ENCODE results near the gene NPEPPS.
"Not testable (repeated sequence)": the region's sequence is repeated elsewhere in the genome, so short reads cannot be mapped to it uniquely, and the experiment has no call there.

The NPEPPS gene

GRCh38 chr17:47513301-47513700 lies 17.6 kb upstream of the NPEPPS start:
- DNase-seq, result peak; percentile 38 to 78
- not testable (repeated sequence) for H4K91ac ChIP-seq (ENCODE audit: low read depth, low read length); H4K8ac ChIP-seq (ENCODE audit: low read depth, low read length); H3K14ac ChIP-seq (ENCODE audit: low read length); H3K9ac ChIP-seq (ENCODE audit: low read length); H3K18ac ChIP-seq (ENCODE audit: low read length); H3K4ac ChIP-seq (ENCODE audit: low read depth, low read length); H3K36me3 ChIP-seq (ENCODE audit: control insufficient read depth in 1 of 2, insufficient read depth in 2 of 2, low read length in 2 of 2); H2BK5ac ChIP-seq (ENCODE audit: low read depth, low read length, poor library complexity); H3K4me2 ChIP-seq (ENCODE audit: low read length); H2BK12ac ChIP-seq (ENCODE audit: low read length); H2AFZ ChIP-seq (ENCODE audit: insufficient read depth, low read length, poor library complexity); H4K12ac ChIP-seq (ENCODE audit: low read depth, low read length); H3K79me2 ChIP-seq (ENCODE audit: control insufficient read depth, insufficient read depth, low read length, poor library complexity); H3K27me3 ChIP-seq (ENCODE audit: insufficient read depth, low read length); H3K4me3 ChIP-seq (ENCODE audit: low read depth, low read length); H2AK5ac ChIP-seq (ENCODE audit: low read length); H3K9me3 ChIP-seq (ENCODE audit: insufficient read depth, low read depth, low read length); H2BK120ac ChIP-seq (ENCODE audit: insufficient read depth, low read length, poor library complexity); H3K23ac ChIP-seq (ENCODE audit: low read length); H3K4me1 ChIP-seq (ENCODE audit: control insufficient read depth in 1 of 2, insufficient read depth in 2 of 2, low read length in 2 of 2); H3K27ac ChIP-seq (ENCODE audit: low read depth, low read length); H3K79me1 ChIP-seq (ENCODE audit: low read length)
- no CpG with 5 or more reads among the region's 6 CpGs for WGBS (ENCODE audit: extremely low coverage, insufficient coverage, insufficient read length)

GRCh38 chr17:47518880-47519279 lies 12.0 kb upstream of the NPEPPS start:
- H3K27ac ChIP-seq (ENCODE audit: low read depth, low read length); H3K79me1 ChIP-seq (ENCODE audit: low read length); H3K4me3 ChIP-seq (ENCODE audit: low read depth, low read length); H4K91ac ChIP-seq (ENCODE audit: low read depth, low read length); H2BK12ac ChIP-seq (ENCODE audit: low read length); H3K18ac ChIP-seq (ENCODE audit: low read length); H3K4me1 ChIP-seq (ENCODE audit: control insufficient read depth in 1 of 2, insufficient read depth in 2 of 2, low read length in 2 of 2); H4K12ac ChIP-seq (ENCODE audit: low read depth, low read length); H3K23ac ChIP-seq (ENCODE audit: low read length); H2BK120ac ChIP-seq (ENCODE audit: insufficient read depth, low read length, poor library complexity); H3K9me3 ChIP-seq (ENCODE audit: insufficient read depth, low read depth, low read length); DNase-seq; H3K4me2 ChIP-seq (ENCODE audit: low read length); H3K14ac ChIP-seq (ENCODE audit: low read length); H2AFZ ChIP-seq (ENCODE audit: insufficient read depth, low read length, poor library complexity); H3K27me3 ChIP-seq (ENCODE audit: insufficient read depth, low read length); H2BK5ac ChIP-seq (ENCODE audit: low read depth, low read length, poor library complexity); H4K8ac ChIP-seq (ENCODE audit: low read depth, low read length); H2AK5ac ChIP-seq (ENCODE audit: low read length); H3K79me2 ChIP-seq (ENCODE audit: control insufficient read depth, insufficient read depth, low read length, poor library complexity); H3K36me3 ChIP-seq (ENCODE audit: control insufficient read depth in 1 of 2, insufficient read depth in 2 of 2, low read length in 2 of 2); H3K4ac ChIP-seq (ENCODE audit: low read depth, low read length); H3K9ac ChIP-seq (ENCODE audit: low read length): not testable (repeated sequence)

- not testable (repeated sequence) for DNase-seq; H2AK5ac ChIP-seq (ENCODE audit: low read length); H3K4ac ChIP-seq (ENCODE audit: low read depth, low read length); H4K91ac ChIP-seq (ENCODE audit: low read depth, low read length); H3K9me3 ChIP-seq (ENCODE audit: insufficient read depth, low read depth, low read length); H4K12ac ChIP-seq (ENCODE audit: low read depth, low read length); H2BK5ac ChIP-seq (ENCODE audit: low read depth, low read length, poor library complexity); H3K14ac ChIP-seq (ENCODE audit: low read length); H3K79me2 ChIP-seq (ENCODE audit: control insufficient read depth, insufficient read depth, low read length, poor library complexity); H4K8ac ChIP-seq (ENCODE audit: low read depth, low read length); H3K79me1 ChIP-seq (ENCODE audit: low read length); H2BK120ac ChIP-seq (ENCODE audit: insufficient read depth, low read length, poor library complexity); H3K4me3 ChIP-seq (ENCODE audit: low read depth, low read length); H2BK12ac ChIP-seq (ENCODE audit: low read length); H3K23ac ChIP-seq (ENCODE audit: low read length); H2AFZ ChIP-seq (ENCODE audit: insufficient read depth, low read length, poor library complexity); H3K27ac ChIP-seq (ENCODE audit: low read depth, low read length); H3K36me3 ChIP-seq (ENCODE audit: control insufficient read depth in 1 of 2, insufficient read depth in 2 of 2, low read length in 2 of 2); H3K4me1 ChIP-seq (ENCODE audit: control insufficient read depth in 1 of 2, insufficient read depth in 2 of 2, low read length in 2 of 2); H3K9ac ChIP-seq (ENCODE audit: low read length); H3K27me3 ChIP-seq (ENCODE audit: insufficient read depth, low read length); H3K18ac ChIP-seq (ENCODE audit: low read length); H3K4me2 ChIP-seq (ENCODE audit: low read length)
Observed at GRCh38 chr17:47519365-47519764, 11.5 kb upstream of the NPEPPS start.

GRCh38 chr17:47520279-47520678 lies 10.6 kb upstream of the NPEPPS start:
- not testable (repeated sequence) for H3K4me2 ChIP-seq (ENCODE audit: low read length); H2BK5ac ChIP-seq (ENCODE audit: low read depth, low read length, poor library complexity); H4K91ac ChIP-seq (ENCODE audit: low read depth, low read length); H2BK120ac ChIP-seq (ENCODE audit: insufficient read depth, low read length, poor library complexity); H4K8ac ChIP-seq (ENCODE audit: low read depth, low read length); H3K36me3 ChIP-seq (ENCODE audit: control insufficient read depth in 1 of 2, insufficient read depth in 2 of 2, low read length in 2 of 2); H3K27ac ChIP-seq (ENCODE audit: low read depth, low read length); H3K14ac ChIP-seq (ENCODE audit: low read length); H3K79me1 ChIP-seq (ENCODE audit: low read length); H3K9ac ChIP-seq (ENCODE audit: low read length); H3K23ac ChIP-seq (ENCODE audit: low read length); H2AFZ ChIP-seq (ENCODE audit: insufficient read depth, low read length, poor library complexity); H2BK12ac ChIP-seq (ENCODE audit: low read length); H3K79me2 ChIP-seq (ENCODE audit: control insufficient read depth, insufficient read depth, low read length, poor library complexity); H3K4me1 ChIP-seq (ENCODE audit: control insufficient read depth in 1 of 2, insufficient read depth in 2 of 2, low read length in 2 of 2); H3K4me3 ChIP-seq (ENCODE audit: low read depth, low read length); H4K12ac ChIP-seq (ENCODE audit: low read depth, low read length); H2AK5ac ChIP-seq (ENCODE audit: low read length); H3K18ac ChIP-seq (ENCODE audit: low read length); DNase-seq; H3K27me3 ChIP-seq (ENCODE audit: insufficient read depth, low read length); H3K4ac ChIP-seq (ENCODE audit: low read depth, low read length); H3K9me3 ChIP-seq (ENCODE audit: insufficient read depth, low read depth, low read length)
- WGBS (ENCODE audit: extremely low coverage, insufficient coverage, insufficient read length), result no CpG with 5 or more reads among the region's 4 CpGs

- H3K9ac ChIP-seq (ENCODE audit: low read length); H3K9me3 ChIP-seq (ENCODE audit: insufficient read depth, low read depth, low read length); H3K27ac ChIP-seq (ENCODE audit: low read depth, low read length); H2BK5ac ChIP-seq (ENCODE audit: low read depth, low read length, poor library complexity); H3K79me2 ChIP-seq (ENCODE audit: control insufficient read depth, insufficient read depth, low read length, poor library complexity); H2BK12ac ChIP-seq (ENCODE audit: low read length); H3K23ac ChIP-seq (ENCODE audit: low read length); H3K36me3 ChIP-seq (ENCODE audit: control insufficient read depth in 1 of 2, insufficient read depth in 2 of 2, low read length in 2 of 2); H4K8ac ChIP-seq (ENCODE audit: low read depth, low read length); H3K4ac ChIP-seq (ENCODE audit: low read depth, low read length); H3K79me1 ChIP-seq (ENCODE audit: low read length); H4K12ac ChIP-seq (ENCODE audit: low read depth, low read length); H3K4me1 ChIP-seq (ENCODE audit: control insufficient read depth in 1 of 2, insufficient read depth in 2 of 2, low read length in 2 of 2); H4K91ac ChIP-seq (ENCODE audit: low read depth, low read length); H3K14ac ChIP-seq (ENCODE audit: low read length); H3K4me3 ChIP-seq (ENCODE audit: low read depth, low read length); H2AFZ ChIP-seq (ENCODE audit: insufficient read depth, low read length, poor library complexity); H2AK5ac ChIP-seq (ENCODE audit: low read length); H2BK120ac ChIP-seq (ENCODE audit: insufficient read depth, low read length, poor library complexity); H3K18ac ChIP-seq (ENCODE audit: low read length); DNase-seq; H3K27me3 ChIP-seq (ENCODE audit: insufficient read depth, low read length); H3K4me2 ChIP-seq (ENCODE audit: low read length): not testable (repeated sequence)
- no CpG with 5 or more reads among the region's 1 CpG for WGBS (ENCODE audit: extremely low coverage, insufficient coverage, insufficient read length)
Observed at GRCh38 chr17:47521434-47521833, 9.5 kb upstream of the NPEPPS start.

Data from trophoblast cell (in vitro differentiated cells and primary cell).